Subcutaneous abdominal adipose tissue (tissue), 5 donors: ENCODE data around the gene MGAT5.

Experiments used
- H3K27ac ChIP-seq: one replicate; pipeline ENCODE4 v1.7.0; 2013; ENCODE audit warnings: low read depth, mild to moderate bottlenecking, inconsistent platforms, low read length, moderate library complexity
- H3K27me3 ChIP-seq, 5 donors: one replicate each; pipeline ENCODE4 v1.7.0; 2013; ENCODE audit warnings: low read length in 5 of 5, inconsistent platforms in 1 of 5; ENCODE audit not compliant: control insufficient read depth in 5 of 5, insufficient read depth in 4 of 5
- H3K36me3 ChIP-seq, 5 donors: one replicate each; pipeline ENCODE4 v1.7.0; 2013; ENCODE audit warnings: low read length in 5 of 5; ENCODE audit not compliant: control insufficient read depth in 5 of 5, insufficient read depth in 5 of 5
- H3K4me1 ChIP-seq, 5 donors: one replicate each; pipeline ENCODE4 v1.7.0; 2013; ENCODE audit warnings: low read length in 5 of 5, mild to moderate bottlenecking in 3 of 5, moderate library complexity in 1 of 5; ENCODE audit not compliant: control insufficient read depth in 5 of 5, insufficient read depth in 5 of 5
- H3K4me3 ChIP-seq, 5 donors: one replicate each; pipeline ENCODE4 v1.7.0; 2013; ENCODE audit warnings: low read length in 5 of 5, low read depth in 1 of 5
- H3K9ac ChIP-seq, 5 donors: one replicate each; pipeline ENCODE4 v1.7.0; 2013; ENCODE audit warnings: low read length in 5 of 5, mild to moderate bottlenecking in 4 of 5, moderate library complexity in 3 of 5
- H3K9me3 ChIP-seq, 5 donors: one replicate each; pipeline ENCODE4 v1.7.0; 2013; ENCODE audit warnings: low read length in 5 of 5; ENCODE audit not compliant: control insufficient read depth in 5 of 5
- donor health status: healthy.
- donor health status: healthy.
- donor health status: healthy.
- donor health status: healthy.
- donor health status: healthy.

MGAT5 gene

DNA sequence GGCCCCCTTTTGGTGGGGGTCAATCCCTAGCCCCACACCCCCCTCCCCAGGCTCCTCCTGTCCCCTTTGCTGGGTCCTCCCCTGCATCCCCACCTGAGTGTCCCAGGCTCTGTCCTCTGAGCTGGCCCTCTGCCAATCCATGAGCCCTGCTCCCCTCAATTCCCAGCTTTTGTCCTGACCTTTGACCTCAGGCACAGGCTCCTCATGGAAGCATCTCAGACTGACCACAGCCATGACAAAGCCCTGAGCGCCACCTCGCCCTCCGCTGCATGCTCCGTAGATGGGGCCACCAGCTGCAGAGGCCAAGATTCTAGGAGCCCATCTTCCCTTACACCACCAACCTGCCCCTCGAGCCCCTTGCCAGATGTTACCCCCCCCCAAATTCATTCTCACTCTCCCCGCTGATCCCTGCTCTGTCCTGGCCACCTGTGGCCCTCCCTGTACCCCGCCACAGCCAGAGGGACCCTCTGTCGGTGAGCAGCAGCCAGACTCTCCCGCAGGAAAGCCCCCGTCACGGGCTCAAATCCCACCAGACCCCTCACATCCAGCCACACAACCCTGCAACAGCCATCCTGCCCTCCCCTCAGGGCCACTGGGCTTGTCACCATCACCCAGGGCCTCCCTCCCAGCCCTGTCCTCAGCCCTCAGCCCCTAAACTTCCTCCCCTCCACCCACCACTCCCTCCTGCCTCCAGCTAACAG lies 206.0 kb downstream of the MGAT5 start:
- H3K36me3 ChIP-seq = peaks cover 0 to 25% (median 7%) of the 10 kb centered on the region in 5 donors
- H3K4me3 ChIP-seq = no peak overlapping the region
- H3K27me3 ChIP-seq = peaks cover 0 to 3% (median 2%) of the 10 kb centered on the region in 5 donors
- H3K4me1 ChIP-seq = peaks cover 0 to 4% (median 0%) of the 10 kb centered on the region in 5 donors
- H3K27ac ChIP-seq = no peak overlapping the region
- H3K9ac ChIP-seq = no peak overlapping the region
- no peaks in the 10 kb centered on the region for H3K9me3 ChIP-seq

DNA sequence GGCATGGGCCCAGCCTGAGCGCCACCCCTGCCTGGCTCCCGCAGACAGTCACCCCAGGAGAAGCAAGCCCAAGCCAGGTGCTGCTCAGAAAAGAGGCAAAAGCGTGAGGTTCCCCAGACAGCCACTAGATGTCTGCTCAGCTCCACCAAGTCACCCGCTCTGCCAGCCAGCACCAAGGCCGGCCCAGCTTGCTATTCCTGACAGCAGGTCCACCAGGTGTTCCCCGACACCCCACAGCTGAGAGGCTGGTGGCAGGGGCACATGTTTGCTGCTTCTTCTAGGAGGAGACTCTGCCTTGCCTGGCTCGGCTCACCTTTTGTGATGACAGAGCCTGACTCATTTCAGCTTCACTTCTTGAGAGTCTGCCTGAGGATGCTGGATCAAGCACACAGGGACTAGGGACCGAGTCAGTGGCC lies 206.7 kb downstream of the MGAT5 start:
- H3K9me3 ChIP-seq = no peaks in the 10 kb centered on the region
- H3K4me3 ChIP-seq = no peak overlapping the region
- H3K36me3 ChIP-seq = peaks cover 0 to 18% (median 4%) of the 10 kb centered on the region in 5 donors
- peaks cover 0 to 4% (median 0%) of the 10 kb centered on the region in 5 donors for H3K4me1 ChIP-seq
- no peak overlapping the region for H3K9ac ChIP-seq
- H3K27me3 ChIP-seq = peaks cover 0 to 3% (median 2%) of the 10 kb centered on the region in 5 donors
- no peak overlapping the region for H3K27ac ChIP-seq

DNA sequence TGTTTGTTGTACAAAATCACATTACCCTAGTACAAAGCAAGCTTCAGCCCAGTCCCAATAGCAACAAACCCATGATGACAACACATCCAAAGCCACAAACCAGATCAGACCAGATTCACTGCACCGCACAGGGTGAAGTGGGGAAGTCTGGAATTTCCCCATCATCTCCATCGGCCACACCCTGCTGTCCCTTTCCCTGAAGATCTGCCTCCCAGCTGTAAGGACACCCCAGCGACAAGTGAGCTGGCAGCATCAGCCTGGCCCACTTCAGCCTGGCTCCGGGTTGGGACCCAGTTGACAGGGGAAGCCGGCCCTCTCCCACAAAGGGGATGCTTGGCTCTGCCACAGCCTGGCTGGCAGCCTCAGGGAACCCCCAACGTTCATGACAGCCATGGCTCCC lies 207.6 kb downstream of the MGAT5 start:
- H3K27ac ChIP-seq = no peak overlapping the region
- H3K9me3 ChIP-seq = no peaks in the 10 kb centered on the region
- peaks cover 0 to 11% (median 0%) of the 10 kb centered on the region in 5 donors for H3K36me3 ChIP-seq
- no peak overlapping the region for H3K4me3 ChIP-seq
- H3K9ac ChIP-seq = no peak overlapping the region
- peaks cover 0 to 4% (median 0%) of the 10 kb centered on the region in 5 donors for H3K4me1 ChIP-seq
- peaks cover 0 to 3% (median 2%) of the 10 kb centered on the region in 5 donors for H3K27me3 ChIP-seq

DNA sequence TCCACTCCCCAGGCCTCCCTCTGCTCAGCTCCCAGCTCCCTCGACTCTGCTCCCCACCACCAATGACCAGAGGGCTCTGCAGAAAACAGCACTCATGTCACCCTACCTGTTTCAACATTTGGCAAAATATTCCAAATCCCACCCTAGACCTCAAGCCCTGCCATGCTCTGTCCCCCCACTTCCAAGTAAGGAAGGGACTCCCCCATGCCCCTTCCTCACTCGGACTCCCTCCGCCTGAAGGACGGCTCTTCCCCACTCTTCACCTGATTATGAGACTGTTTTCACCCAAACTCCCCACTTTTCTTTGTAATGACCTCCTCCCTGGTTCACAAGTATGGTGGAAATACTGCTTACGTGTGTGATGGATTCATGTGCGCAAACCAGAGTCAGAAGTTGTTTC lies 208.4 kb downstream of the MGAT5 start:
- H3K9ac ChIP-seq = no peak overlapping the region
- peaks cover 0 to 4% (median 0%) of the 10 kb centered on the region in 5 donors for H3K4me1 ChIP-seq
- H3K36me3 ChIP-seq = peaks cover 0 to 10% (median 0%) of the 10 kb centered on the region in 5 donors
- H3K4me3 ChIP-seq = no peak overlapping the region
- no peaks in the 10 kb centered on the region for H3K9me3 ChIP-seq
- H3K27ac ChIP-seq = no peak overlapping the region
- H3K27me3 ChIP-seq = peaks cover 0 to 3% (median 2%) of the 10 kb centered on the region in 5 donors

DNA sequence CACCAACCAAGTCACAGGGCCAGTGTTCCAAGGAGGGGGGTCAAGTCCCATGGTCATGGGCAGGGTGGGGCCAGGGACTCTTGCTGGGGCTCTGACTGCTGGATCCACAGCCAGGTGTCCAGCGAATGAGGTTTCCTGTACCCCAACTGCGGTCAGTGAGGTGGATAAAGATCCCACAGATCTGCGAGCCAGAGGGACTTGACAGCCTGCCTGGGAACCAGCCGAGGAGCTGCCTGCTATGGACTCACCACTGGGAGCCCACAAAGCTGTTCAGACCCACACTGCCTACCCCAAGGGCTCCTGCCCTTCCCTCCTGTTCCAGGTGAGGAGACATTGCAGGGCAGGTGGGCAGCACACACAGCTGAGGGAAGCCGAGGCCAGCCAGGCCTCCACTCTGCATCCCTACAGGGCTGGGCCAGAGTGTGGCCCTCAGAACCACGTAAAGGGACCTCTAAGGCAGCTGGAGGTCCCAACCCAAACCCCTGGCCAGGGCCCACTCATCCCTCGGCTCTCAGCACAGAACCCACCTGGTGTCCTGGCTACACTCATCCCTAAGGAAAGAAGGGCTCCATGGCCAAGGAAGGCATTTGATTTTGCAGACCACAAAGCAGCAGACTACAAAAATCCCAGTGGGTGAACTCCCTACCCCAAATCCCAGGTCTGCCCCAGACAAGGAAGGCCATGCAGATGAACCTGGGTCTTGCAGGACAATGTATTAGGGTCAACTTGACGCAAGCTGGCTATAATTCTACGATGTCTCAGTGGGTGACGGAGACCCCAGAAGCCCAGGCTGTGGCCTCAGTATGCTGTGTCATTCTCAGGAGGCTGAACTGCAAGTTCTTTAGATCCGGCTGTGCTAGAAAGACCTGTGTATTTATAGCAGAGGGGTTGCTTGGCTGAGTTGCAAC lies 209.2 kb downstream of the MGAT5 start:
- Histone ChIP-seq H3K27ac (no peak overlapping the region), H3K9me3 (no peaks in the 10 kb centered on the region), H3K4me3 (no peak overlapping the region), H3K9ac (no peak overlapping the region), H3K36me3 (peaks cover 0 to 10% (median 0%) of the 10 kb centered on the region in 5 donors), H3K4me1 (no peaks in the 10 kb centered on the region), H3K27me3 (peaks cover 0 to 3% (median 2%) of the 10 kb centered on the region in 5 donors)

DNA sequence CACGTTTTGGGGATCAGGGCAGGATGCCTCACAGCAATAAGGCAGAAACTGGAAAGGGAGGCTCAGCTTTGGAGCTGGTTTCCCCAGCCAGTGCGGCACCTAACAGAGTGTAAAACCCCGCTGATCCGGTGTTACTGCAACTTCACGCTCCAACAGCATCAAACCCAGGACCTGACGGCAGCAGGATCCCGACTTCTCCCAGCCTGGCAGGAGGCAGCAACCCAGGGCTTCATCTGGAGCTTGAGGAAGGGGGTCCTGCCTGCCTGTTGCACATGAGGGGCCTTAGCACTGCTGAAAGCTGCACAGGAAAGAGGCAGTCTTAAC lies 209.8 kb downstream of the MGAT5 start:
- Histone ChIP-seq H3K36me3 (peaks cover 0 to 10% (median 0%) of the 10 kb centered on the region in 5 donors), H3K4me3 (no peak overlapping the region), H3K27me3 (peaks cover 0 to 3% (median 2%) of the 10 kb centered on the region in 5 donors), H3K4me1 (no peaks in the 10 kb centered on the region), H3K9ac (no peak overlapping the region), H3K9me3 (no peaks in the 10 kb centered on the region), H3K27ac (no peak overlapping the region)

DNA sequence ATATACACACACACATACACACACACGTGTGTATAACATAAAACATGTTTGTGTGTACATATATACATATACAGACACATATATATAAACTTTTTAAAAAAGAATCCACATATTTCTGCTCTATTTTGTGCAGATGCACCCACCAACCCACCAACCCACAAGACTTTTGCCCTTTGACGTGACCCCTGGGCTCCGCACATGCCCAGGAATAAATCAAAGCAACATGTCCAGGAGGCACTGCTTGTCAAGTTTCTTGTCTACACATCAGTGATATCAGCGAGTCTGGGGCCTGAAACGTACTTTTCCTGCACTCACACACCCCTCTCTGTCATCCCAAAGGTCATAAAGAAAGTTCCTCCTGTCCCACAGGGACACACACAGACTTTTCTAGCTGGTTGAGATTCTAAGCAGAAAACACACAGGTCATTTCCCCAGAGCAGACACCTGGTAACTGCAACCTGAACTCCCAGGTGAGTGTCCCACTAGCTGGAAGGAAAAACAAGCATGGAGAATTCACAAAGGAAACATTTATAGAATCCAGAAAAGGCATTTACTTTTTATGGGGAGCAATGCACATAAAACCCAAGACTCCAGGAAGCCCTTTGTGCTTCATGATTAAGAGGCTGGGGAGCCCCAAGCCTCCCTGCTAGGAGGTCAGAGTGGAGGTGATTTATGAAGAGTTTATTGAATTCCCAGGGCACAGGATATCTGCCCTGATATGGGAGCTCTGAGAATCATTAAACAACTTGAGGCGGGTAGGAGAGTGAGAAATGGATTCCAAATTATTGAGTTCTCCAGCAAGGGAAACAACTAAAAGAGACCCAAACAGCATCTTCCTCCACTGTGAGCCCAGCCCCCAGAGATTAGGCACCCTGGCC lies 211.6 kb downstream of the MGAT5 start:
- Histone ChIP-seq H3K4me3 (no peak overlapping the region), H3K27ac (no peak overlapping the region), H3K36me3 (peaks cover 0 to 13% (median 0%) of the 10 kb centered on the region in 5 donors), H3K4me1 (no peaks in the 10 kb centered on the region), H3K9me3 (peaks cover 0 to 2% (median 0%) of the 10 kb centered on the region in 5 donors), H3K9ac (no peak overlapping the region), H3K27me3 (peaks cover 0 to 7% (median 2%) of the 10 kb centered on the region in 5 donors)

DNA sequence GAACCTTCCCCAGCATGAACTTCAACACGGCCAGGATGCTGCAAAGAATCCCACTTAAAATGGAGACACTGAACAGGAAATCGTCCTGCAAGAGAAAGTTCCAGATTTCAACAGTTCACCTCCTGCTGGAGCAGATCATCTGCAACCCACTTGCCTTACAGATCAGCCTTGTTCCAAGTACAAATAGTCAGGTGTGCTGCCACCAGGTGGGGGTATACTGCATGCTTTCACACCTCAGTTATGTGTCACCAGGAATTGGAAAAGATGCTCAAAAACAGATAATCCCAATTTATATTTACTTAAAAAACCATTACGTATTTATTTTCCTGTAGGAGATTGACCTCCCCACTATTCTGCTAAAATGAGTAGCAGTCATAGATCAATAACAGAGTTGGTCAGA lies 212.3 kb downstream of the MGAT5 start:
- Histone ChIP-seq H3K9me3 (peaks cover 0 to 2% (median 0%) of the 10 kb centered on the region in 5 donors), H3K9ac (no peak overlapping the region), H3K4me3 (no peak overlapping the region), H3K27ac (no peak overlapping the region), H3K4me1 (no peaks in the 10 kb centered on the region), H3K27me3 (peaks cover 0 to 7% (median 2%) of the 10 kb centered on the region in 5 donors), H3K36me3 (peaks cover 0 to 13% (median 0%) of the 10 kb centered on the region in 5 donors)

DNA sequence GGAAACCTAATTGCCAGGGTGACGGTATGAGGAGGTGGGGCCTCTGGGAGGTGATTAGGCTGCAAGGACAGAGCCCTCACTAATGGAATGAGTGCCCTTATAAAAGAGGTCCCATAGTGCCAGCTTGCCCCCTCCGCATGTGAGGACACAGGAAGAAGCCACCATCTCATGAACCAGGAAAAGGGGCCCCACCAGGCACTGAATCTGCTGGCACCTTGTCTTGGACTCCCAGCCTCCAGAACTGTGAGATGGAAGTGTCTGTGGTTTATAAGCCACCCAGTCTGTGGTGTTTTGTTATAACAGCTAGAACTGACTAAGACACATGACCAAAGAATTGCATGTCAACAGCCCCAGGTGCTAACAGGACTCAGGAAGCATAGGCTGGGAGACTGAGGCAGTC lies 214.3 kb downstream of the MGAT5 start:
- Histone ChIP-seq H3K4me3 (no peak overlapping the region), H3K9me3 (peaks cover 0 to 2% (median 0%) of the 10 kb centered on the region in 5 donors), H3K27ac (no peak overlapping the region), H3K4me1 (no peaks in the 10 kb centered on the region), H3K9ac (no peak overlapping the region), H3K36me3 (peaks cover 0 to 13% (median 0%) of the 10 kb centered on the region in 5 donors), H3K27me3 (peaks cover 0 to 4% (median 0%) of the 10 kb centered on the region in 5 donors)
